ENCODE measurements around the gene DGKH. TPM values are rescaled to one million over a fixed set of nuclear protein-coding genes. Genes with fewer than 3 reads are reported as not detected.
A peak's percentile ranks its signal among the peaks of the same experiment; 100 is the strongest.

Gene DGKH
- total and polyA plus RNA-seq, 11 donors = 1.8 to 13.1 (median 7.4) TPM

DNA sequence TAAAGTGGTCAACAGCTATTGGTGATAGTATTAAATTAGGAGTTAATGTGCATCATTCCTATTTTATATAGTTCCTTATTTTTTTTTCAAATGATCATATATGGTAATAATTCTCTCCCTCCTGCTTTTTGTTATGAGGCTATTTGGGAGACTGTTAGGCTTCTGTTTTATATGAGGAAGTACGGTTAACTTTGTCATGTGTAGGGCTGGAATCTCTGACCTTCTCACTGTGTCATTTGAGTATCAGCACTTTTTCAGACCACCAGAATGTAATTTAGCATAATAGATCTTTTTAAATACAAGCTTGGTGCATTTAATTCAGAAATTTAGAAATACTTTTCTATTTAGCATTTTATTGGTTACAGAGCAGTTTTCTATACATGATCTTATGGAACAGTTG, 7.7 kb downstream of the DGKH start:
- 33 to 50% (median 39%) methylated on average over 1 of the region's 1 CpG for WGBS, 4 donors
- ATAC-seq (peak in 1 of 4 donors; percentile 26), DNase-seq (no peak)
- peaks cover 0 to 22% (median 11%) of the 10 kb centered on the region in 12 donors for H3K4me1 ChIP-seq
- peaks cover 0 to 4% (median 0%) of the 10 kb centered on the region in 9 donors for H3K36me3 ChIP-seq
- no peak for TF ChIP-seq POLR2A (IDR thresholded peaks at IDR 0.05)
- TF ChIP-seq, protein P1, sequence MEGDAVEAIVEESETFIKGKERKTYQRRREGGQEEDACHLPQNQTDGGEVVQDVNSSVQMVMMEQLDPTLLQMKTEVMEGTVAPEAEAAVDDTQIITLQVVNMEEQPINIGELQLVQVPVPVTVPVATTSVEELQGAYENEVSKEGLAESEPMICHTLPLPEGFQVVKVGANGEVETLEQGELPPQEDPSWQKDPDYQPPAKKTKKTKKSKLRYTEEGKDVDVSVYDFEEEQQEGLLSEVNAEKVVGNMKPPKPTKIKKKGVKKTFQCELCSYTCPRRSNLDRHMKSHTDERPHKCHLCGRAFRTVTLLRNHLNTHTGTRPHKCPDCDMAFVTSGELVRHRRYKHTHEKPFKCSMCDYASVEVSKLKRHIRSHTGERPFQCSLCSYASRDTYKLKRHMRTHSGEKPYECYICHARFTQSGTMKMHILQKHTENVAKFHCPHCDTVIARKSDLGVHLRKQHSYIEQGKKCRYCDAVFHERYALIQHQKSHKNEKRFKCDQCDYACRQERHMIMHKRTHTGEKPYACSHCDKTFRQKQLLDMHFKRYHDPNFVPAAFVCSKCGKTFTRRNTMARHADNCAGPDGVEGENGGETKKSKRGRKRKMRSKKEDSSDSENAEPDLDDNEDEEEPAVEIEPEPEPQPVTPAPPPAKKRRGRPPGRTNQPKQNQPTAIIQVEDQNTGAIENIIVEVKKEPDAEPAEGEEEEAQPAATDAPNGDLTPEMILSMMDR (IDR thresholded peaks at IDR 0.05) = no peak
- H3K4me3 ChIP-seq = no peak overlapping the region
- no peaks in the 10 kb centered on the region for H3K27me3 ChIP-seq
- H3K9me3 ChIP-seq = peaks cover 0 to 11% (median 2%) of the 10 kb centered on the region in 12 donors
- intact Hi-C loops (cut with DNase I) = loop anchor here in 1 of 10 donors (10.0 kb wide), 1 partner anchor 49 kb away; no protein-coding TSS in a partner anchor
- peak overlapping the region in 1 of 12 donors; percentile 9 for H3K27ac ChIP-seq

DNA sequence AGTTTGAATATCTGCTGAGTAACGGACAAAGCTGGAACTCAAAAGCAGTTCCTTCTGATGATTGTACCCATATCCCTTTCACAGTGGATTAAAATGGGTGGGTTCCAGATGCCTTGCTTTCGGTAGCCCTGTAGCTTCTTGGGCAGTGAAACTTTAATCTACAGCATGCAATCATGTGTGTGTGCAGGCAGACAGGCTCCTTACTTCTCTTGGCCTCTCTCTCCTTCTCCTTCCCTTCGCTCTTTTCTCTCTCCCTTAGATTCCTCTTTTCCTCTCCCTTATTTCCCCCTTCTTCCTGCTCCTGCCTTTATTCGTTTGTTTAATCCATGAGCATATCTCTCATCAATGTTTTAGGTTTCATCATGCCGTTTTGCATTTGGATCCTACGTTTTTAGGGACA, 8.1 kb downstream of the DGKH start:
- H3K4me1 ChIP-seq = peaks cover 0 to 22% (median 11%) of the 10 kb centered on the region in 12 donors
- 66 to 71% (median 71%) methylated on average over 6 of the region's 6 CpGs for WGBS, 4 donors
- intact Hi-C loops (cut with DNase I) = loop anchor here in 1 of 10 donors (10.0 kb wide), 1 partner anchor 48 kb away; no protein-coding TSS in a partner anchor
- H3K4me3 ChIP-seq = no peak overlapping the region
- peak overlapping the region in 1 of 12 donors; percentile 9 for H3K27ac ChIP-seq
- H3K9me3 ChIP-seq = peaks cover 0 to 11% (median 2%) of the 10 kb centered on the region in 12 donors
- no peaks in the 10 kb centered on the region for H3K27me3 ChIP-seq
- DNase-seq (no peak), ATAC-seq (peak in 3 of 4 donors; percentile 36 to 39 (median 39))
- peaks cover 0 to 4% (median 0%) of the 10 kb centered on the region in 9 donors for H3K36me3 ChIP-seq
- TF ChIP-seq POLR2A (IDR thresholded peaks at IDR 0.05) = no peak
- TF ChIP-seq, protein P1 (IDR thresholded peaks at IDR 0.05) = no peak

DNA sequence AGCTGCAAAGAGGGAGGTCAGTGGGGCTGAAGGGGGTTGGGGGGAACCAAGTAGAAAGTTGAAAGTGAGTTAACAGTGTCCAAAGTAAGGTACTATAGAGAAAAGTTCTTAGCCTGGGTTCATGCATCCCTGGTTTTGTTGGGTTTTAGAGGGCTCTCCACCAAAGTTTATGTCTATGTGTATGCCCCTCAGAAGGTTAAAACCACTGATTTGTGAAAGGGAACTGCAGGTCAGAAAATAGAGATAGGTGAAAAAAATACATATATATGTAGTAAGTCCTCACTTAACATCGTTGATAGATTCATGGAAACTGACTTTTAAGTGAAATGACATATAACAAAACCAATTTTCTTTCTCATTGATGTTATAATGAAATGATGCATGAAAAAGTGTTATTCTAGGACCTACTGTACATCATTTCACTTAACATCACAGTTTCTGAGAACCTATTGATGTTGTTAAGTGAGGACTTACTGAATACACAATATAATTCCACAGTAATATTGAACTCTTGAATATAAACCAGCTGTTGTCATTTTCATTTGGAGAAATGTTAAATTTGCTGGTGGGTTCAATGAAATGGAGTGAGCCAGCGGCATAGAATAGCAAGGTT, 9.6 kb downstream of the DGKH start:
- H3K27ac ChIP-seq = no peak overlapping the region
- H3K9me3 ChIP-seq = peaks cover 0 to 11% (median 2%) of the 10 kb centered on the region in 12 donors
- H3K36me3 ChIP-seq = peaks cover 0 to 4% (median 0%) of the 10 kb centered on the region in 9 donors
- intact Hi-C loops (cut with DNase I) = loop anchor here in 1 of 10 donors (10.0 kb wide), 1 partner anchor 47 kb away; no protein-coding TSS in a partner anchor
- ATAC-seq (no peak), DNase-seq (no peak)
- H3K4me1 ChIP-seq = peaks cover 0 to 22% (median 11%) of the 10 kb centered on the region in 12 donors
- no peak for TF ChIP-seq POLR2A (IDR thresholded peaks at IDR 0.05)
- TF ChIP-seq, protein P1 (IDR thresholded peaks at IDR 0.05) = no peak
- no peaks in the 10 kb centered on the region for H3K27me3 ChIP-seq
- WGBS, 4 donors = 96 to 99% (median 96%) methylated on average over 2 of the region's 2 CpGs
- no peak overlapping the region for H3K4me3 ChIP-seq

DNA sequence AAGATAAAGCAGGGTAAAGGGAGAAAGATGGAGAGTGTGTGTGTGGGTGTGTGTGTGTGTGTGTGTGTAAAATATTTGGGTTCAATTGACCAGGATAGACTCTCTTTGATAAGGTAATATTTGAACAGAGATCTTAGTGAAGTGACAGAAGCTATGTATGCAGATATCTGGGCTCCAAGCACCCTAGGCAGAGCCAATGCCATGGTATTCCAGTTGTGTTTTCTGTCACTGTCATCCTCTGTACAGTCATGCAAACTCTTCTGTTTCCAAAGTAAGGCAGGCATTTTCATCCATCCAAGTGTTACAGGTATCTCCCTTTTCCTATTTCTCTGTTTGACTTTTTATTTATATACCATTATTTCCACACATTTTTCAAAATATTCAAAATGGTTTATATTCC, 13.5 kb downstream of the DGKH start:
- Histone ChIP-seq H3K9me3 (peaks cover 0 to 11% (median 2%) of the 10 kb centered on the region in 12 donors), H3K27me3 (no peaks in the 10 kb centered on the region), H3K27ac (no peak overlapping the region), H3K36me3 (peaks cover 0 to 10% (median 6%) of the 10 kb centered on the region in 9 donors), H3K4me1 (peaks cover 0 to 6% (median 0%) of the 10 kb centered on the region in 12 donors), H3K4me3 (no peak overlapping the region)
- intact Hi-C loops (cut with DNase I) = no loop called here
- DNase-seq (no peak), ATAC-seq (peak in 1 of 4 donors; percentile 52)
- TF ChIP-seq, protein P1 (IDR thresholded peaks at IDR 0.05) = no peak
- no peak for TF ChIP-seq POLR2A (IDR thresholded peaks at IDR 0.05)
